ENCODE results near the gene RBBP9. TPM values are rescaled to one million over a fixed set of nuclear protein-coding genes. Genes with fewer than 3 reads are reported as not detected.

RBBP9 gene
- total and polyA plus RNA-seq, 2 experiments from 2014 or later: 4.8 to 21.1 TPM

GRCh38 chr20:18514127-18514526, 17.1 kb upstream of the RBBP9 start (continued):
- TF ChIP-seq CTCF (conservative IDR thresholded peaks at IDR 0.05; ENCODE audit: low read depth in 2 of 2) (no peak), REST (IDR thresholded peaks at IDR 0.05; ENCODE audit: unreplicated experiment) (no peak), EZH2phosphoT487 (IDR thresholded peaks at IDR 0.05; ENCODE audit: unreplicated experiment) (no peak), ZNF331 (CRISPR knock-in tag; IDR thresholded peaks at IDR 0.05; ENCODE audit: low read depth) (no peak), EZH2 (IDR thresholded peaks at IDR 0.05; ENCODE audit: low read depth, unreplicated experiment) (no peak), NANOG (IDR thresholded peaks at IDR 0.05; ENCODE audit: borderline replicate concordance) (no peak), STAT1 (IDR thresholded peaks at IDR 0.05; ENCODE audit: unreplicated experiment) (no peak)

GRCh38 chr20:18513208-18513607, 16.2 kb upstream of the RBBP9 start:
- H3K9me2 ChIP-seq (ENCODE audit: insufficient read depth): no peaks in the 10 kb centered on the region
- H3K79me2 ChIP-seq (replicated peaks; ENCODE audit: insufficient read depth): peaks cover 31% of the 10 kb centered on the region
- peaks cover 49% of the 10 kb centered on the region for H3K36me3 ChIP-seq (ENCODE audit: insufficient read depth)
- peaks cover 7% of the 10 kb centered on the region; the same call in 1 of the 2 replicates for H3F3A ChIP-seq (replicated peaks; ENCODE audit: low read depth)
- Mint-ChIP-seq H3K4me1 (peaks cover 8% of the 10 kb centered on the region; the same call in 2 of the 3 replicates), H3K27ac (no peak overlapping the region), H3K9me3 (no peaks in the 10 kb centered on the region), H3K27me3 (ENCODE audit: insufficient read depth, low read depth, poor library complexity) (no peaks in the 10 kb centered on the region), H3K36me3 (ENCODE audit: low read depth) (peaks cover 51% of the 10 kb centered on the region), H3K4me3 (no peak overlapping the region)
- no peaks in the 10 kb centered on the region for H3K27me3 ChIP-seq (ENCODE audit: insufficient read depth)
- no peak overlapping the region for H3K4me3 ChIP-seq
- H4K20me1 ChIP-seq (replicated peaks; ENCODE audit: insufficient read depth): no peaks in the 10 kb centered on the region; the same call in 1 of the 2 replicates
- H3K4me1 ChIP-seq (ENCODE audit: insufficient read depth): peaks cover 4% of the 10 kb centered on the region; the same call in 1 of the 2 replicates
- H2AFZ ChIP-seq: no peak overlapping the region
- H3K27ac ChIP-seq (ENCODE audit: low read depth): no peak overlapping the region
- no peak overlapping the region for H3K4me2 ChIP-seq
- TF ChIP-seq CTCF (conservative IDR thresholded peaks at IDR 0.05; ENCODE audit: low read depth in 2 of 2) (no peak), NANOG (IDR thresholded peaks at IDR 0.05; ENCODE audit: borderline replicate concordance) (no peak), ZNF331 (CRISPR knock-in tag; IDR thresholded peaks at IDR 0.05; ENCODE audit: low read depth) (no peak), CREB1 (CRISPR knock-in tag; IDR thresholded peaks at IDR 0.05; ENCODE audit: low read depth) (no peak), ZNF114 (CRISPR knock-in tag; IDR thresholded peaks at IDR 0.05) (no peak), EZH2 (IDR thresholded peaks at IDR 0.05; ENCODE audit: low read depth, unreplicated experiment) (no peak)
- no peak for ATAC-seq
- no peak for DNase-seq (ENCODE audit: low spot score)
